ENCODE data around the gene HSPB7. TPM values are rescaled to one million over a fixed set of nuclear protein-coding genes. Genes with fewer than 3 reads are reported as not detected.

The HSPB7 gene
- total and polyA plus RNA-seq, 2 of the 8 experiments (the other 6 are each of a cell fraction or from before 2014, with no cell fraction given), result not detected

GRCh38 chr1:16010837-16011236 lies 7.0 kb downstream of the HSPB7 start (continued):
- TF ChIP-seq KDM4A (IDR thresholded peaks at IDR 0.05; ENCODE audit: low read depth, low read length, severe bottlenecking) (no peak), KDM1A (IDR thresholded peaks at IDR 0.05; ENCODE audit: borderline replicate concordance, low read length) (no peak), SIRT6 (IDR thresholded peaks at IDR 0.05; ENCODE audit: low read length) (no peak), HDAC2 (IDR thresholded peaks at IDR 0.05; ENCODE audit: borderline replicate concordance in 1 of 2, low read depth in 2 of 2, low read length in 2 of 2) (no peak), SIN3A (conservative IDR thresholded peaks at IDR 0.05 in 1 of 2, IDR thresholded peaks at IDR 0.05 in 1 of 2; ENCODE audit: low read depth in 1 of 2, low read length in 2 of 2) (no peak), ASH2L (IDR thresholded peaks at IDR 0.05; ENCODE audit: low read length) (no peak), JUN (IDR thresholded peaks at IDR 0.05; ENCODE audit: low read depth, low read length) (no peak), TAF1 (IDR thresholded peaks at IDR 0.05; ENCODE audit: low read depth, low read length) (no peak), RXRA (IDR thresholded peaks at IDR 0.05; ENCODE audit: insufficient read depth, low read depth, low read length) (no peak)
